ENCODE data around the gene MDGA2.

DNA sequence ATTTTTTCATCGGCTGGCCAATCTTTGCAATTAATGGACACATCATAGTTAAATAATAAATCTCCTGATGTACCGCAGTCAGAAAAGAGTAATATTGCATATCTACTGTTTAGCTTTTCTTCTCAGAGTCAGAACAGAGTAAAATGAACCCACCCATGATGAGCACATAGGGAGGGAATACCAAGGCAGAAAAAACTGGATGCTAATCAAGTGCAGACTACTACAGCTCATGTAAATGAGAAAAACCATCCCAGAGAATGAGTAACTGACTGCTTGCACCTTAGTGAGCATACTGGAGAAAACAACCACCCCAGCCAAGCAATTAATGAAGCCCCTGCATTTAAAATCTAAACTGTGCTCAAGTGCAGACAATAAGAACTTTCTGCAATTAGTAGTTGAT, 483.7 kb downstream of the MDGA2 start:
- no peak for TF ChIP-seq POLR2A (IDR thresholded peaks at IDR 0.05; ENCODE audit: insufficient read depth in 1 of 2, low read depth in 2 of 2, low read length in 2 of 2)
- TF ChIP-seq TAF1 (CRISPR knock-in tag; IDR thresholded peaks at IDR 0.05) = no peak
- TF ChIP-seq ASH2L (IDR thresholded peaks at IDR 0.05; ENCODE audit: insufficient read length, low read depth, low read length) = no peak
- TF ChIP-seq, protein P1, sequence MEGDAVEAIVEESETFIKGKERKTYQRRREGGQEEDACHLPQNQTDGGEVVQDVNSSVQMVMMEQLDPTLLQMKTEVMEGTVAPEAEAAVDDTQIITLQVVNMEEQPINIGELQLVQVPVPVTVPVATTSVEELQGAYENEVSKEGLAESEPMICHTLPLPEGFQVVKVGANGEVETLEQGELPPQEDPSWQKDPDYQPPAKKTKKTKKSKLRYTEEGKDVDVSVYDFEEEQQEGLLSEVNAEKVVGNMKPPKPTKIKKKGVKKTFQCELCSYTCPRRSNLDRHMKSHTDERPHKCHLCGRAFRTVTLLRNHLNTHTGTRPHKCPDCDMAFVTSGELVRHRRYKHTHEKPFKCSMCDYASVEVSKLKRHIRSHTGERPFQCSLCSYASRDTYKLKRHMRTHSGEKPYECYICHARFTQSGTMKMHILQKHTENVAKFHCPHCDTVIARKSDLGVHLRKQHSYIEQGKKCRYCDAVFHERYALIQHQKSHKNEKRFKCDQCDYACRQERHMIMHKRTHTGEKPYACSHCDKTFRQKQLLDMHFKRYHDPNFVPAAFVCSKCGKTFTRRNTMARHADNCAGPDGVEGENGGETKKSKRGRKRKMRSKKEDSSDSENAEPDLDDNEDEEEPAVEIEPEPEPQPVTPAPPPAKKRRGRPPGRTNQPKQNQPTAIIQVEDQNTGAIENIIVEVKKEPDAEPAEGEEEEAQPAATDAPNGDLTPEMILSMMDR (CRISPR knock-in tag; IDR thresholded peaks at IDR 0.05) = no peak
- TF ChIP-seq, protein P2, sequence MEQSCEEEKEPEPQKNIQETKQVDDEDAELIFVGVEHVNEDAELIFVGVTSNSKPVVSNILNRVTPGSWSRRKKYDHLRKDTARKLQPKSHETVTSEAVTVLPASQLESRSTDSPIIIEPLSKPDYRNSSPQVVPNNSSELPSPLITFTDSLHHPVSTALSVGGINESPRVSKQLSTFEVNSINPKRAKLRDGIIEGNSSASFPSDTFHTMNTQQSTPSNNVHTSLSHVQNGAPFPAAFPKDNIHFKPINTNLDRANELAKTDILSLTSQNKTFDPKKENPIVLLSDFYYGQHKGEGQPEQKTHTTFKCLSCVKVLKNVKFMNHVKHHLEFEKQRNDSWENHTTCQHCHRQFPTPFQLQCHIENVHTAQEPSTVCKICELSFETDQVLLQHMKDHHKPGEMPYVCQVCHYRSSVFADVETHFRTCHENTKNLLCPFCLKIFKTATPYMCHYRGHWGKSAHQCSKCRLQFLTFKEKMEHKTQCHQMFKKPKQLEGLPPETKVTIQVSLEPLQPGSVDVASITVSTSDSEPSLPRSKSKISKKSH (CRISPR knock-in tag; IDR thresholded peaks at IDR 0.05; ENCODE audit: borderline replicate concordance) = no peak

Measured in HepG2 (cell line).